ENCODE data around the gene SAMD4B. TPM values are rescaled to one million over a fixed set of nuclear protein-coding genes. Genes with fewer than 3 reads are reported as not detected.

The SAMD4B gene
- total RNA-seq, 1 donor from 2014 or later: 158 TPM

DNA sequence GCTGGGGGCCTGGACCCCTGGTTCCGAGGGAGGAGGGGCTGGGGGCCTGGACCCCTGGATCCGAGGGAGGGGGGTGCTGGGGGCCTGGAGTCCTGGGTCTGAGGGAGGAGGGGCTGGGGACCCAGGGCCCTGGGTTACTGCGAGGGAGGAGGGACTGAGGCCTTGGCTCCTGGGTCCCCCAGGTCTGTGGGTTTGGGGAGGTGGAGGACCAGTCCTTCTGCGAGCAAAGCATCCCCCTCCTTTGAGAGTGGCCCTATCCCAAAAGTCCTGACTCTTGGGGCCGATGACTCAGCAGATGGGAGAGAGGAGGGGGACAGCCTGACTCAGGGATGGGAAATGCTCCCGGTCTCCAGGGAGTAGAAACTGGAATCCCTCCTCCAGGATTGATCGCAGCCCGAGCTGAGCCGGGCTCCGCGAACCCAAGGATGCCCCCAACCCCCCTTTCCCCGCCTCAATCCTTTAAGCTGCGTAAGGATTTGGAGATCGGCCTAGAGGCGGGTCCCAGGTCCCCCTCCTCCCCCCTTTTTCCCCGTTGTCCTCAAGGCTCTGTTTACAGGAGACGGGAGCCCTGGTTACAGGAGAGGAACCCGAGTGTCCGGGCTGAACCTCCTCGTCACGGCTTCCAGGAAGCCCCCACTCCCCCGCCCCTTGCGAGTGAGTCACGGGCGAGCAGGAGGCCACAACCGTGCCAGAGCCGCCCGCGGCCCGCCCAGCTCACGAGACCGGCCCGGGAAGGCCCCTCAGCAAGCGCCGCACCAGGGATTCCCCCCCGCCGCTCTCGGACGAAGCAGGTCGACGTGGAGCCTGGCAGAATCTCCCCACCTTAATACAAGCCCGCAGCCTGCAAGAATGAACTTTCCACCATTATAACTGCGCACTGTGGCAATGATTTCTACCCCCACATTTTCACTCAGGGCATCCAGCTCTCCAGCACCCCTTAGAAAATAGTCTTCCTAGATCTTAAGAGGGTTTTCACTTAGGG is 61.4 kb downstream of the SAMD4B start:
- TF ChIP-seq, protein P1, sequence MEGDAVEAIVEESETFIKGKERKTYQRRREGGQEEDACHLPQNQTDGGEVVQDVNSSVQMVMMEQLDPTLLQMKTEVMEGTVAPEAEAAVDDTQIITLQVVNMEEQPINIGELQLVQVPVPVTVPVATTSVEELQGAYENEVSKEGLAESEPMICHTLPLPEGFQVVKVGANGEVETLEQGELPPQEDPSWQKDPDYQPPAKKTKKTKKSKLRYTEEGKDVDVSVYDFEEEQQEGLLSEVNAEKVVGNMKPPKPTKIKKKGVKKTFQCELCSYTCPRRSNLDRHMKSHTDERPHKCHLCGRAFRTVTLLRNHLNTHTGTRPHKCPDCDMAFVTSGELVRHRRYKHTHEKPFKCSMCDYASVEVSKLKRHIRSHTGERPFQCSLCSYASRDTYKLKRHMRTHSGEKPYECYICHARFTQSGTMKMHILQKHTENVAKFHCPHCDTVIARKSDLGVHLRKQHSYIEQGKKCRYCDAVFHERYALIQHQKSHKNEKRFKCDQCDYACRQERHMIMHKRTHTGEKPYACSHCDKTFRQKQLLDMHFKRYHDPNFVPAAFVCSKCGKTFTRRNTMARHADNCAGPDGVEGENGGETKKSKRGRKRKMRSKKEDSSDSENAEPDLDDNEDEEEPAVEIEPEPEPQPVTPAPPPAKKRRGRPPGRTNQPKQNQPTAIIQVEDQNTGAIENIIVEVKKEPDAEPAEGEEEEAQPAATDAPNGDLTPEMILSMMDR (conservative IDR thresholded peaks at IDR 0.05): no peak
- Mint-ChIP-seq H3K9me3 (no peaks in the 10 kb centered on the region), H3K4me3 (peak overlapping the region; percentile 82), H3K27ac (ENCODE audit: unreplicated experiment) (peak overlapping the region; percentile 38), H3K27me3 (ENCODE audit: low read depth) (peaks cover 18% of the 10 kb centered on the region), H3K4me1 (peaks cover 33% of the 10 kb centered on the region), H3K36me3 (ENCODE audit: low read depth) (no peaks in the 10 kb centered on the region)
- peak; percentile 46 for DNase-seq (ENCODE audit: low read depth, low spot score)

DNA sequence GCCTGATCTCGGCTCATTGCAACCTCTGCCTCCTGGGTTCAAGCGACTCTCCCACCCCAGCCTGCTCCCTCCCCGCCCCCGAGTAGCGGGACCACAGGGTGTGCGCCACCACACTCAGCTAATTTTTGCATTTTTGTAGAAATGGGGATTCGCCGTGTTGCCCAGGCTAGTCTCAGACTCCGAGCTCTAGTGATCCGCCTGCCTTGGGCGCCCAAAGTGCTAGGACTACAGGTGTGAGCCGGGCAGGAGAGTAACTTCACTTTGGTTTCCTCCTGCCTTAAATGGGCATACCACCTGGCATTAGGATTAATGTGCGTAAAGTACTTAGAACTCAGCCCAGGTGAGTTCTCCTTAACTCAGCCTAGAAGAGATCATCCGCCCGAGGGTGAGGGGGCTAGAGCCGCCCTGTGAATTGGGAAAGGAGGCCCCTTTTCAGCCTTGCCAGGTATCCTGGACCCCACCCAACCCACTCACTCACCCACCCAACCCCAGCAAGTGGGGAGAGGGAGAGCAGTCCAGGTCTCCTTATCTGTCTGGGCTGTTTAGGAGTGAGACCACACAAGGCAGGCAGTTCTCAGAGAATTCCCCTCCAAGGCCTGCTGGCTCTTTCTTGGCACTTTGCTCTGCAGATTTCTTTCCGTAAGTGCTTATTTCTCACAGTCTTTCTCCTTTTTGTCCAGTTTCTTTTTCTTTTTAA is 63.2 kb downstream of the SAMD4B start:
- Mint-ChIP-seq H3K4me3 (peak overlapping the region; percentile 89), H3K4me1 (peaks cover 41% of the 10 kb centered on the region), H3K9me3 (no peaks in the 10 kb centered on the region), H3K36me3 (ENCODE audit: low read depth) (no peaks in the 10 kb centered on the region), H3K27me3 (ENCODE audit: low read depth) (peaks cover 21% of the 10 kb centered on the region), H3K27ac (ENCODE audit: unreplicated experiment) (no peak overlapping the region)
- DNase-seq (ENCODE audit: low read depth, low spot score): no peak
- TF ChIP-seq, protein P1 (conservative IDR thresholded peaks at IDR 0.05): no peak

DNA sequence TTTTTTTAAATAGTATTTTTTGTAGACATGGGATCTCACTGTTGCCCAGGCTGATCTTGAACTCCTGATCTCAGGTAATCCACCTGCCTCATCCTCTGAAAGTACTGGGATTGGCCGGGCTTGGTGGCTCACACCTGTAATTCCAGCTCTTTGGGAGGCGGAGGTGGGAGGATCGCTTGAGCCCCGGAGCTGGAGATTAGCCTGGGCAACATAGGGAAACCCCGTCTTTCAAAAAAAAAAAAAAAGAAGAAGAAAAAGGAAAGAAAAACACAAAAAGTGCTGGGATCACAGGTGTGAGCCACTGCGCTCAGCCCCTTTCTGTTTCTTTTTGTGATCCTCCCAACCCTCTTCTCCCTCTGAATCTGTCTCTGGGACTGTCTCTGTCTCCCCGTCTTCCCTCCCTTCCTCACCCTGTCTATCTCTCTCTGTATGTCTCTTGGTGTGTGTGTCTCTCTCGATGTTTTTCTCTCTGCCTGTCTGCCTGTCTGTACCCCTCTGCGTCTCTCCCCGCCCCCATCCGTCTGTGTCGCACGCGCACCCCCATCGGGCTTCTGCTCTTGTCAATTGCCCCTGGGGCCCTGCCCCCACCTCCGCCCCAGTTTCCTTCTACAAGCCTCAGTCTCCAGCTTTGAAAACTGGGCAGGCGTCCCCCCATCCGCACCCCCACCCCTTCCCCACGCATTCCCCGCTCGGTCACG is 63.9 kb downstream of the SAMD4B start:
- H3K27ac Mint-ChIP-seq (ENCODE audit: unreplicated experiment): no peak overlapping the region
- TF ChIP-seq, protein P1 (conservative IDR thresholded peaks at IDR 0.05): no peak
- no peaks in the 10 kb centered on the region for H3K9me3 Mint-ChIP-seq
- H3K27me3 Mint-ChIP-seq (ENCODE audit: low read depth): peaks cover 27% of the 10 kb centered on the region
- H3K4me1 Mint-ChIP-seq: peaks cover 45% of the 10 kb centered on the region
- DNase-seq (ENCODE audit: low read depth, low spot score): no peak
- H3K4me3 Mint-ChIP-seq: peak overlapping the region; percentile 89
- H3K36me3 Mint-ChIP-seq (ENCODE audit: low read depth): no peaks in the 10 kb centered on the region

DNA sequence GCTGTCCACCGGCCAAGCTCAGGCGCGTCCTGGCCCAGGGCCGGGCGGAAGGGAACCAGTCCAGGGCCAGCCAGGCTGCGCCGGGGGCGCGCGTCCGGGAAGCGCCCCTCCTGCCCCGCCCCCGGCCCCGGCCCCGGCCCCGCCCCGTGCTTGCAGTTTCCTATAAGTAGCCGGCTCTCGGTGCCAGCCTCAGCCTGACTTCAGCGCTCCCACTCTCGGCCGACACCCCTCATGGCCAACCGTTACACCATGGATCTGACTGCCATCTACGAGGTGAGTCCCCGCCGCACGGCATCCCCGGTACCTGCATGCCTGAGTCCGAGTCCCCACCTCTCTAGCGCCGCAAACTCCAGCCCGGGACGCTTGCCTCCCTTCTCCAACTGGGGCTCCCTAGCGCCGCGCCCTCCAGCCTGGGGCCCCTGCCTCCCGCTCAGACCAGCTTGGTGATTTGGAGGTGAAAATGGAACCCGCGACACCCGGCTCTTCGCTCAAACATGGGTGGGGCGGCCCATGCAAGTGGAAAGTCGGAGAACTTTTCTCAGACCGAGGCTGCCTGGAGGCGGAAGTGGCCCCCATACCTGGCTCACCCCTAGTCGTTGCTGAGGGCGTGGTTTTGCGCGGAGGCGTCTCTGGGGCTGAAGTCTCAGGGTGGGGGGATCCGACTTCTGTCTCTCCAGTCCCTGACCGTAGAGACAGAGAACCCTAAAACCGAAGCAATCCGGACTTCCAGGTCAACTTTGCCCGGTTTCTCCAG is 64.6 kb downstream of the SAMD4B start, which contains the start of gene ZFP36:
Gene ZFP36, plus strand, starts transcription at position 192 of the 754 bp plus-strand sequence. Its CDS starts 58 bp downstream, at position 250.
- peaks cover 33% of the 10 kb centered on the region for H3K27me3 Mint-ChIP-seq (ENCODE audit: low read depth)
- H3K9me3 Mint-ChIP-seq: no peaks in the 10 kb centered on the region
- no peaks in the 10 kb centered on the region for H3K36me3 Mint-ChIP-seq (ENCODE audit: low read depth)
- peaks cover 45% of the 10 kb centered on the region for H3K4me1 Mint-ChIP-seq
- TF ChIP-seq, protein P1 (conservative IDR thresholded peaks at IDR 0.05): no peak
- peak within 1 kb of the TSS; percentile 93 for H3K4me3 Mint-ChIP-seq
- peak; percentile 65 for DNase-seq (ENCODE audit: low read depth, low spot score)
- H3K27ac Mint-ChIP-seq (ENCODE audit: unreplicated experiment): no peak within 1 kb of the TSS

DNA sequence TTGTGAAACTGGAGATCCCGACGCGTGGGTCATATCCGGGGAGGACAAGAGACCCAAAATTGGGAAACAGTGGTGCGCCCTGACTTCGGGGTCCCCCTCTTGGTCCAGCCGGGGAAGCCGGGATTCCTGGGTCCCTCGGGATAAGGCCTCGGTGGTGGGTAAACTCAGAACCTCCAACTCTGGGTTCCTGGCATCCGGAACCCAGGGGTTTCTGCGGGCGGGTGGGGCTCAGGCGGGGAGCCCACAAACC is 65.1 kb downstream of the SAMD4B start:
- Mint-ChIP-seq H3K27ac (ENCODE audit: unreplicated experiment) (no peak overlapping the region), H3K4me1 (peaks cover 45% of the 10 kb centered on the region)
- no peak for DNase-seq (ENCODE audit: low read depth, low spot score)

More for the DNA sequence above, 65.1 kb downstream of the SAMD4B start:
- TF ChIP-seq, protein P1 (conservative IDR thresholded peaks at IDR 0.05): no peak
- Mint-ChIP-seq H3K27me3 (ENCODE audit: low read depth) (peaks cover 38% of the 10 kb centered on the region), H3K36me3 (ENCODE audit: low read depth) (peaks cover 4% of the 10 kb centered on the region), H3K9me3 (peaks cover 3% of the 10 kb centered on the region), H3K4me3 (peak overlapping the region; percentile 93)
